Esophagus muscularis mucosa (tissue), 3 donors: ENCODE data around the gene SACS.

Experiments used
- POLR2AphosphoS5 ChIP-seq, 2 donors: sonication (generic); formaldehyde crosslinking; IDR thresholded peaks; one replicate each; pipeline ENCODE4 v1.6.1; 2017; ENCODE audit warnings: antibody characterized with exemption in 2 of 2
- TF ChIP-seq, protein P1 (sequence below), 3 experiments: fragments of 200-600 bp in 2 of 3; fragments of 450-650 bp in 1 of 3; sonication (generic) in 2 of 3; IDR thresholded peaks; one replicate each; pipeline ENCODE4 v1.5.1; 2017 to 2019; ENCODE audit warnings: antibody characterized with exemption in 3 of 3, mild to moderate bottlenecking in 2 of 3, moderate library complexity in 1 of 3

DNA sequence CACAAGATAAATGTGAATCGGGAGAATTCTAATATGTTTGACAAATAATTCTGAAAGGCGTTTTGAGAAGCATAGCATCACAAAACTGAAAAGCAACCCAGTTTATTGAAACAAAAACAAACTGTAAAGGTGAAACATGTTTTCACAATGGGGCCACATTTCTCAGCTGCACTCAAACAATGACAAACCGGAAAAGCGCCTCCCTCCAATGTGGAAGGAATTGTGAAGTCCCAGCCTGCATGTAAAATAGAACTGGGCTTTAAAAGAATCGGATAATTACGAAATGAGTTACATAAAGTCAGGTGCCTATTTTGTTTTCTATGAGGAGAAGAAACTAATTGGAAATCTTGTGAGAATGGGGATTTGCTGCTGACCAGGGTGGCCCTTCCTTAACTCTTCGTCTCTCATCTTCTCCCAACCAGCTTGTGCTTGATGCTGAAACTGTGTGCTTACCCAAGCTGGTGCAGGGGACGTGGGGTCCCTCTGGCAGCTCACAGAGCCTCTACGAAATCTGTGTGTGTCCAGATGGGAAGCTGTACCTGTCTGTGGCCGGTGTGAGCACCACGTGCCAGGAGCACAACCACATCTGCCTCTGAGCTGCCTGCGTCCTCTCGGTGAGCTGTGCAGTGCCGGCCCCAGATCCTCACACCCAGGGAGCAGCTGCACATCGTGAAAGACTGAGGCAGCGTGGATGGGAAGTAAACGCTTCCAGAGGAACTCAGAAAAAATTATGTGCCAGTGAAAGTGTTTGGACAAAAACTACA is 109.4 kb downstream of the SACS start:
- TF ChIP-seq, protein P1, sequence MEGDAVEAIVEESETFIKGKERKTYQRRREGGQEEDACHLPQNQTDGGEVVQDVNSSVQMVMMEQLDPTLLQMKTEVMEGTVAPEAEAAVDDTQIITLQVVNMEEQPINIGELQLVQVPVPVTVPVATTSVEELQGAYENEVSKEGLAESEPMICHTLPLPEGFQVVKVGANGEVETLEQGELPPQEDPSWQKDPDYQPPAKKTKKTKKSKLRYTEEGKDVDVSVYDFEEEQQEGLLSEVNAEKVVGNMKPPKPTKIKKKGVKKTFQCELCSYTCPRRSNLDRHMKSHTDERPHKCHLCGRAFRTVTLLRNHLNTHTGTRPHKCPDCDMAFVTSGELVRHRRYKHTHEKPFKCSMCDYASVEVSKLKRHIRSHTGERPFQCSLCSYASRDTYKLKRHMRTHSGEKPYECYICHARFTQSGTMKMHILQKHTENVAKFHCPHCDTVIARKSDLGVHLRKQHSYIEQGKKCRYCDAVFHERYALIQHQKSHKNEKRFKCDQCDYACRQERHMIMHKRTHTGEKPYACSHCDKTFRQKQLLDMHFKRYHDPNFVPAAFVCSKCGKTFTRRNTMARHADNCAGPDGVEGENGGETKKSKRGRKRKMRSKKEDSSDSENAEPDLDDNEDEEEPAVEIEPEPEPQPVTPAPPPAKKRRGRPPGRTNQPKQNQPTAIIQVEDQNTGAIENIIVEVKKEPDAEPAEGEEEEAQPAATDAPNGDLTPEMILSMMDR (IDR thresholded peaks at IDR 0.05): no peak
- TF ChIP-seq POLR2AphosphoS5 (IDR thresholded peaks at IDR 0.05): no peak
